Esophagus muscularis mucosa (tissue), 4 donors: ENCODE measurements around the gene NAMPT. TPM values are rescaled to one million over a fixed set of nuclear protein-coding genes. Genes with fewer than 3 reads are reported as not detected.

Source experiments
- DNase-seq: peaks from one replicate; pipeline ENCODE4 v3.0.0-alpha.2; 2017; ENCODE audit errors: extremely low spot score
- H3K27ac ChIP-seq, 4 donors: fragments of 200-600 bp; sonication (generic); replicated peaks in 1 of 4; 1 replicate in 3 of 4; 2 replicates in 1 of 4; pipeline ENCODE4 v1.5.1; 2016 to 2019; ENCODE audit warnings: mild to moderate bottlenecking in 1 of 4
- H3K27me3 ChIP-seq, 4 donors: fragments of 200-600 bp; sonication (generic); one replicate each; pipeline versions ENCODE4 v1.5.1 to v1.6.0; 2016 to 2019
- H3K36me3 ChIP-seq, 4 donors: fragments of 200-600 bp; sonication (generic); one replicate each; pipeline ENCODE4 v1.5.1; 2016 to 2019
- H3K4me1 ChIP-seq, 4 donors: fragments of 200-600 bp; sonication (generic); one replicate each; pipeline ENCODE4 v1.5.1; 2016 to 2019
- H3K4me3 ChIP-seq, 4 donors: fragments of 200-600 bp; sonication (generic); 1 replicate in 2 of 4; 2 replicates in 2 of 4; pipeline ENCODE4 v1.5.1; 2016 to 2019; ENCODE audit warnings: mild to moderate bottlenecking in 4 of 4, moderate library complexity in 1 of 4
- H3K9me3 ChIP-seq, 4 donors: fragments of 200-600 bp; sonication (generic); 1 replicate in 3 of 4; 2 replicates in 1 of 4; pipeline ENCODE4 v1.5.1; 2016 to 2019
- CTCF ChIP-seq, 3 experiments: fragments of 200-600 bp in 2 of 3; fragments of 450-650 bp in 1 of 3; sonication (generic) in 2 of 3; IDR thresholded peaks; one replicate each; pipeline ENCODE4 v1.5.1; 2017 to 2019; ENCODE audit warnings: antibody characterized with exemption in 3 of 3, mild to moderate bottlenecking in 2 of 3, moderate library complexity in 1 of 3
- EP300 ChIP-seq: sonication (generic); formaldehyde crosslinking; IDR thresholded peaks from one replicate; pipeline ENCODE4 v1.6.1; 2017; ENCODE audit warnings: antibody characterized with exemption
- POLR2A ChIP-seq: fragments of 450-650 bp; IDR thresholded peaks from one replicate; pipeline ENCODE4 v1.6.1; 2017; ENCODE audit warnings: antibody characterized with exemption, moderate library complexity, mild to moderate bottlenecking, low read depth
- POLR2AphosphoS5 ChIP-seq, 2 donors: sonication (generic); formaldehyde crosslinking; IDR thresholded peaks; one replicate each; pipeline ENCODE4 v1.6.1; 2017; ENCODE audit warnings: antibody characterized with exemption in 2 of 2
- WGBS: methylation state at CpG from one replicate; pipeline ENCODE4 v1.1.5; 2018; 5-methylcytosine and 5-hydroxymethylcytosine counted together
- intact Hi-C: fragments of 100-400 bp; cut with DNase I; formaldehyde crosslinking; loops from one replicate; pipeline ENCODE4 v1.15.1; 2023
- total RNA-seq, 4 donors: library from RNA; depleted of rRNA; stranded (reverse); fragments of >200 nt; gene quantifications; one replicate each; pipeline versions ENCODE4 v1.1.0 to v1.2.1, GENCODE V29; 2016

The NAMPT gene
- total RNA-seq, 4 donors from 2014 or later = 51.2 to 1,009 (median 95.4) TPM

- Histone ChIP-seq H3K4me1 (peaks cover 4 to 70% (median 58%) of the 10 kb centered on the region in 4 donors), H3K36me3 (peaks cover 0 to 2% (median 0%) of the 10 kb centered on the region in 4 donors), H3K4me3 (peak overlapping the region in 3 of 4 donors; percentile 78 to 85 (median 84)), H3K9me3 (no peaks in the 10 kb centered on the region), H3K27me3 (no peaks in the 10 kb centered on the region), H3K27ac (no peak overlapping the region)
- 78% methylated on average over 6 of the region's 6 CpGs for WGBS
- no peak for DNase-seq
- intact Hi-C loops = loop anchor here (5.0 kb wide), 2 partner anchors 180 to 380 kb away; partner anchors contain the start of gene CCDC71L
- peak in 1 of 2 donors; percentile 9 for TF ChIP-seq POLR2AphosphoS5 (IDR thresholded peaks at IDR 0.05)
- TF ChIP-seq EP300 = no peak
- no peak for TF ChIP-seq POLR2A
- TF ChIP-seq CTCF (IDR thresholded peaks at IDR 0.05) = no peak
Measured at GRCh38 chr7:106282390-106282789, 2.4 kb downstream of the NAMPT start.

- Histone ChIP-seq H3K4me1 (peaks cover 4 to 70% (median 58%) of the 10 kb centered on the region in 4 donors), H3K36me3 (peaks cover 0 to 9% (median 3%) of the 10 kb centered on the region in 4 donors), H3K27me3 (no peaks in the 10 kb centered on the region), H3K27ac (no peak overlapping the region), H3K9me3 (no peaks in the 10 kb centered on the region), H3K4me3 (peak overlapping the region in 3 of 4 donors; percentile 78 to 85 (median 84))
- no peak for DNase-seq
- intact Hi-C loops = loop anchor here (5.0 kb wide), 2 partner anchors 181 to 381 kb away; partner anchors contain the start of gene CCDC71L
- TF ChIP-seq EP300 = no peak
- TF ChIP-seq POLR2AphosphoS5 (IDR thresholded peaks at IDR 0.05) = no peak
- TF ChIP-seq POLR2A = peak; percentile 6
- WGBS = 95% methylated on average over 5 of the region's 5 CpGs
Measured at GRCh38 chr7:106281585-106282318, 3.0 kb downstream of the NAMPT start.

GRCh38 chr7:106281127-106281526, 3.7 kb downstream of the NAMPT start:
- intact Hi-C loops = loop anchor here (5.0 kb wide), 2 partner anchors 181 to 381 kb away; partner anchors contain the start of gene CCDC71L
- Histone ChIP-seq H3K27ac (no peak overlapping the region), H3K27me3 (no peaks in the 10 kb centered on the region), H3K9me3 (no peaks in the 10 kb centered on the region), H3K4me3 (peak overlapping the region in 2 of 4 donors; percentile 78 to 85), H3K4me1 (peaks cover 3 to 69% (median 58%) of the 10 kb centered on the region in 4 donors), H3K36me3 (peaks cover 0 to 15% (median 9%) of the 10 kb centered on the region in 4 donors)
- no peak for DNase-seq
- peak in 1 of 2 donors; percentile 4 for TF ChIP-seq POLR2AphosphoS5 (IDR thresholded peaks at IDR 0.05)
- TF ChIP-seq CTCF (IDR thresholded peaks at IDR 0.05) = no peak

- no peaks in the 10 kb centered on the region for H3K27me3 ChIP-seq
- WGBS = 90% methylated on average over 2 of the region's 2 CpGs
Measured at GRCh38 chr7:106279425-106280197, 5.2 kb downstream of the NAMPT start.

More at GRCh38 chr7:106279425-106280197, 5.2 kb downstream of the NAMPT start:
- no peaks in the 10 kb centered on the region for H3K9me3 ChIP-seq
- no peak for DNase-seq
- peaks cover 4 to 30% (median 17%) of the 10 kb centered on the region in 4 donors for H3K36me3 ChIP-seq
- intact Hi-C loops = loop anchor here (5.0 kb wide), 3 partner anchors 102 to 383 kb away; partner anchors contain the start of gene CCDC71L
- H3K4me1 ChIP-seq = peaks cover 0 to 63% (median 56%) of the 10 kb centered on the region in 4 donors
- H3K4me3 ChIP-seq = no peak overlapping the region
- TF ChIP-seq POLR2AphosphoS5 (IDR thresholded peaks at IDR 0.05) (peak in 1 of 2 donors; percentile 19), POLR2A (no peak), CTCF (IDR thresholded peaks at IDR 0.05) (no peak), EP300 (no peak)
- H3K27ac ChIP-seq = no peak overlapping the region
